Central memory CD8-positive, alpha-beta T cell (primary cell): ENCODE measurements around the gene PDZRN3.
A peak's percentile ranks its signal among the peaks of the same experiment; 100 is the strongest.

ENCODE experiments used
- ATAC-seq: fragments of 150-1000 bp; cut with Tn5 transposase; replicated peaks from 2 replicates; pipeline ENCODE4 v1.10.0; 2022; ENCODE audit warnings: mild to moderate bottlenecking, moderate FRiP score, moderate number of reproducible peaks; ENCODE audit not compliant: poor library complexity, severe bottlenecking; ENCODE audit errors: extremely low read depth
- DNase-seq, 2 donors: peaks; one replicate each; pipeline ENCODE4 v3.0.0; 2021; ENCODE audit warnings: low spot score in 2 of 2
- H3K27ac Mint-ChIP-seq: one replicate; pipeline ENCODE4 v1.8.0; 2022; ENCODE audit warnings: low read depth, mild to moderate bottlenecking, moderate library complexity, mixed read lengths
- H3K27me3 Mint-ChIP-seq: one replicate; pipeline ENCODE4 v1.8.0; 2022; ENCODE audit warnings: mixed read lengths
- H3K36me3 Mint-ChIP-seq: one replicate; pipeline ENCODE4 v1.8.0; 2022; ENCODE audit warnings: mild to moderate bottlenecking, moderate library complexity, mixed read lengths; ENCODE audit not compliant: insufficient read depth
- H3K4me1 Mint-ChIP-seq: one replicate; pipeline ENCODE4 v1.8.0; 2022; ENCODE audit warnings: mixed read lengths
- H3K4me3 Mint-ChIP-seq: one replicate; pipeline ENCODE4 v1.8.0; 2022; ENCODE audit warnings: mild to moderate bottlenecking, moderate library complexity, mixed read lengths
- H3K9me3 Mint-ChIP-seq: one replicate; pipeline ENCODE4 v1.8.0; 2022; ENCODE audit warnings: mixed read lengths

Gene PDZRN3

GRCh38 chr3:73500321-73500720 lies 124.4 kb downstream of the PDZRN3 start:
- ATAC-seq = no peak
- no peaks in the 10 kb centered on the region for H3K9me3 Mint-ChIP-seq
- no peak overlapping the region for H3K27ac Mint-ChIP-seq
- H3K27me3 Mint-ChIP-seq = peaks cover 13% of the 10 kb centered on the region
- no peaks in the 10 kb centered on the region for H3K4me1 Mint-ChIP-seq
- H3K36me3 Mint-ChIP-seq = no peaks in the 10 kb centered on the region
- H3K4me3 Mint-ChIP-seq = no peak overlapping the region
- DNase-seq = no peak

GRCh38 chr3:73499787-73500186 lies 125.0 kb downstream of the PDZRN3 start:
- no peak for DNase-seq
- ATAC-seq = no peak
- Mint-ChIP-seq H3K27ac (no peak overlapping the region), H3K4me1 (no peaks in the 10 kb centered on the region), H3K36me3 (no peaks in the 10 kb centered on the region), H3K4me3 (no peak overlapping the region), H3K9me3 (no peaks in the 10 kb centered on the region), H3K27me3 (peaks cover 13% of the 10 kb centered on the region)

DNA sequence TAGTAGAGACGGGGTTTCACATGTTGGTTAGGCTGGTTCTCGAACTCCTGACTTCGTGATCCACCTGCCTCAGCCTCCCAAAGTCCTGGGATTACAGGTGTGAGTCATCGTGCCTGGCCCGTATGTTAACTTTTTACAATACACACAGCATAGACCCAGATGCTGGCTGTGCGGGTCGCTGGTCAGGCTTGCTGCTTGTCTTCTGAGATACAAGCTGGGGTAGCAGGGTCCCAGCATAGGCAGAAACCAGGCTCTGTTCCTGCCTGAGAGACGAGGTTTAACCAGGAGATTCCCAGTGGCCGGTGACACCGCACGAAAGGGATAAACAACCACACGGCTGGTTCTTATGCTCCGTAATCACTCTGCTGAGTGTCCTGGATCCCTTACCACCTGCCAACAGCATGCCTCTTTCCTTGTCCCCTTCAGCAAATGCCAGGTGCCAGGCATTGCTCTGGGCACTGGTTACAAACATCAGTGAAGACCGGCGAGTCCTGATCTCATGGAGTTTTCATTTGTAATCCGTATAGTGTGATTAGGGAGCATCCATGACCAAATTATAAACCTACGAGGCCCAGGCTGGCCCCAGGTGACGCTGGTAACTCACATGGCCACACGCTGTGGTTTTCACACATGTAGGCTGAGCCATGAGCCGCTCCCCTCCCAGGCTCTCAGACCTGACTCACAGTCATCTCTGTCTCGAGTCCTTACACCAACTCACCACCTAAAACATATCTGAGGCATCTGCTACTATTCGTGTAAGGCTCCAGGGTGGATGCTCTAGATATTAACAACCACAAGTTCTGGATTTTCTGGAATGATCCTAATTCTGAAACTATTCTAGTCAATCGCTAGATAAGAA lies 125.7 kb downstream of the PDZRN3 start:
- Mint-ChIP-seq H3K4me3 (no peak overlapping the region), H3K27me3 (peaks cover 13% of the 10 kb centered on the region), H3K4me1 (no peaks in the 10 kb centered on the region), H3K9me3 (no peaks in the 10 kb centered on the region), H3K27ac (no peak overlapping the region), H3K36me3 (no peaks in the 10 kb centered on the region)
- peak; percentile 10 for ATAC-seq
- DNase-seq = no peak

GRCh38 chr3:73497646-73498406 lies 126.9 kb downstream of the PDZRN3 start:
- DNase-seq (no peak), ATAC-seq (no peak)
- Mint-ChIP-seq H3K9me3 (no peaks in the 10 kb centered on the region), H3K27ac (no peak overlapping the region), H3K4me1 (no peaks in the 10 kb centered on the region), H3K4me3 (no peak overlapping the region), H3K27me3 (peaks cover 13% of the 10 kb centered on the region), H3K36me3 (no peaks in the 10 kb centered on the region)

DNA sequence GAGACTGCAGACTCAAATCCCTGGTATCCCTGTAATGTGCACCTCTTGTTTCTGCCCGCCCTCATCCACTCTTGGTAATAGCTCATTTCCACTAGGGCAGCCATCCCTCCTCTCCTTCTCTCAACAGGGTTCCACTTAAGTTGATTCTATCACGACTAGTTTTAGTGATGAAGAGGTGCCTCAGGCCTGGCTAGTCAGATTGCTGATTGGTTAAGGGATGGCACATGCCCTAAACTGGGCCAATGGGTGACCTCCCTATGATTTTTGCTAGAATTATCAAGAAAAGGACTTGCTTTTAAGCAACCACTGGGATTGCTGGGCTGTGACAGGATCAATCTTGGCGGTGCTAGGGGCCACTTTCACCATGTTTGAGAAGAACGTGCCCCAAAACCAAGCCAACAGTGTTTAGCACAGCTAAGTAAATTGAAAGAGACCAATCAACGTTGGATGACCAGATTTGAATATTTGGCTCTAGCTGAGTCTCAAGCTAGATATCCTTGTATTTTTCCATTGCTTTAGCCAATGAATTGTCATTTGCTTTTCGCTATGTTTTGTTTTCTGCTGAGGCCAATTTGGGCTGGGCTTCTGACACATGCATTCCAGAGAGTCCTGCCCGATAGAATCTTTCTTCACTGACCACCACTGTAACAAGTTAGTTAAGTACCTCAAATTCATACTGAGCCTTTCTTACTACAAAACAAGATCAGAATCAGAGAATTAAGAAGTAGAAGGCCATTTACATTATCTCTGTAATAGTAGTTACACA lies 131.0 kb downstream of the PDZRN3 start:
- no peaks in the 10 kb centered on the region for H3K9me3 Mint-ChIP-seq
- H3K27me3 Mint-ChIP-seq = no peaks in the 10 kb centered on the region
- H3K27ac Mint-ChIP-seq = no peak overlapping the region
- DNase-seq (no peak), ATAC-seq (no peak)
- no peak overlapping the region for H3K4me3 Mint-ChIP-seq
- H3K4me1 Mint-ChIP-seq = no peaks in the 10 kb centered on the region
- H3K36me3 Mint-ChIP-seq = no peaks in the 10 kb centered on the region

- no peaks in the 10 kb centered on the region for H3K36me3 Mint-ChIP-seq
- ATAC-seq (no peak), DNase-seq (no peak)
- H3K27ac Mint-ChIP-seq = no peak overlapping the region
- H3K4me3 Mint-ChIP-seq = no peak overlapping the region
- H3K27me3 Mint-ChIP-seq = no peaks in the 10 kb centered on the region
- no peaks in the 10 kb centered on the region for H3K4me1 Mint-ChIP-seq
- no peaks in the 10 kb centered on the region for H3K9me3 Mint-ChIP-seq
Observed at GRCh38 chr3:73492186-73492585, 132.6 kb downstream of the PDZRN3 start.

DNA sequence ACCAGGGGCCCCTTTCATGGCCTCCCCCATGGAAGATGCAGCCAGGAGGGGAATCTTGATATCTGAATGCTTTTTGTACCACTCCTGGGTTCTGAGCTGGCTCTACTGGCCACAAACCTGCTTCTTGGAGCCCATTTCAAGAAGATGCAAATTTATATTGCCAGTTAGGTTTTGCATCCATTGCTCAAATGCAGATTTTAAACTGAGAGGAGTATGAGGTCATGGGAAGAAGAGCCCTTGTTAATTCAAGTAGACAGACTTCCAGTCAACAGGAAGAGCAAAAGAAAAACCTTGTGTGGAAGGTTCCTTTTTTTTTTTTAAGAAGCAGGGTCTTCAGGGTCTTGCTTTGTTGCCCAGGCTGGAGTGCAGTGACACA lies 133.5 kb downstream of the PDZRN3 start:
- DNase-seq (no peak), ATAC-seq (no peak)
- Mint-ChIP-seq H3K9me3 (no peaks in the 10 kb centered on the region), H3K4me1 (no peaks in the 10 kb centered on the region), H3K4me3 (no peak overlapping the region), H3K27me3 (no peaks in the 10 kb centered on the region), H3K27ac (no peak overlapping the region), H3K36me3 (no peaks in the 10 kb centered on the region)

DNA sequence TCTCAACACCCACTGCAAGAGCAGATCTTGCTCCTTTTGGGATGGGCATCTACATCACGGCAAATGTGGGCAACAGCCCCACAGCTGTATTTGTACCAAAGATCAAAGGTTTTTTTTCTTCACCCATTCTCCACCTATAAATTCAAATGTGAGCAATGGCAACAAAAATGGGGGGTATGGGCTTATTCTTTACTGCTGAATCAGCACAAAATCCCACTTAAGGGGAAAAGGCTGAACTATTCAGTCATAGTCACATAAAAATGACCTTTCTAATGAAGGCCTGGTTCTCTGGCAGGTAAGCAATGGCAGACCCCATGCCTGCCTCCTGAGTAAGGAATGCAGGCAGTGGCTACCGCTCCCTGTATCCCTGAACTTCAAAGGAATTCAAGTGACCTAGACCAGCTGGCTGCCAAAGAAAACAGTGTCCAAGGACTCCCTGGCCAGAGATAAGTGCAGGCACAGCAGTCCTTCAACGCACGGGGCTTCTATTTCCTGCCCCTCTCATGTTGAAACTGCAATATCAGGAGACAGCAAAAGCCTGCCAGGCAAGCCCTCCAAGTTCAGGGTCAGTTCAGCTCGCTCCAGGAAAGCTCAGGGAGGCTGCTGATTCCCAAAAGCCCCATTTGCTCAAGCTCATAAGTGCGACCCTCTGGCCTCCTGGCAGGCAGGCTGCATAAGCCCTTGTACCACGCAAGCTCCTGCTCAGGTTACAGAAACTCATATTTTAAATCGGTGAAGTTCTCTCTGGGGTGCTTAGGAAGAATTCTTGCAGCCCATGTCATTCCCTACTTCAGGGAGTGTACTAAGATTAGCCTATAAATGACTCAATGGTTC lies 134.1 kb downstream of the PDZRN3 start:
- DNase-seq (no peak), ATAC-seq (no peak)
- H3K4me3 Mint-ChIP-seq = no peak overlapping the region

DNA sequence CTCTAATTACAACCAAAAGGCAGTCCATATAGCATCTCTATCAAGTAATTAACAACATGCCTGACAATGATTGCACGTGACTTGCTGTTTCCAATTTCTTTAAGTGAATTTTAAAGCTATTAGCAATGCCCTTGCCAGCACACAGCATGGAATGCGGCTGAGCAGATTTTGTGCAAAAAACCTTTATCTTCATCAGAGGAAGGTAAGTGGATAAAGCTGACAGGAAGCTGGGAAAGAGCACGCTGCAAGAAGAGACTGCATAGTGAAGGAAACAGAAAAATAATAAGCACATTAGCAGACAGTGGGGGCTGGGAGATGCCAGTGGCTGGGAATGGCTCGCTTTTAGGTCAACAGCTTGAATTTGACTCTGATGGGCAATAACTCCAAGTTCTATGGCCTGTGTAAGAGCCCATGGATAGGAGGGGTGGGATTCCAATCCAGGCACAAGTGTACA lies 138.8 kb downstream of the PDZRN3 start:
- Mint-ChIP-seq H3K4me1 (no peaks in the 10 kb centered on the region), H3K27me3 (no peaks in the 10 kb centered on the region), H3K4me3 (no peak overlapping the region), H3K36me3 (no peaks in the 10 kb centered on the region), H3K27ac (no peak overlapping the region), H3K9me3 (no peaks in the 10 kb centered on the region)
- DNase-seq (no peak), ATAC-seq (no peak)

More for the DNA sequence above, 134.1 kb downstream of the PDZRN3 start:
- H3K27ac Mint-ChIP-seq = no peak overlapping the region
- H3K9me3 Mint-ChIP-seq = no peaks in the 10 kb centered on the region
- H3K4me1 Mint-ChIP-seq = no peaks in the 10 kb centered on the region
- no peaks in the 10 kb centered on the region for H3K27me3 Mint-ChIP-seq
- H3K36me3 Mint-ChIP-seq = no peaks in the 10 kb centered on the region

- Mint-ChIP-seq H3K4me1 (no peaks in the 10 kb centered on the region), H3K36me3 (no peaks in the 10 kb centered on the region), H3K4me3 (no peak overlapping the region), H3K27me3 (no peaks in the 10 kb centered on the region), H3K27ac (no peak overlapping the region), H3K9me3 (no peaks in the 10 kb centered on the region)
- DNase-seq (no peak), ATAC-seq (no peak)
Observed at GRCh38 chr3:73484656-73485248, 140.0 kb downstream of the PDZRN3 start.

DNA sequence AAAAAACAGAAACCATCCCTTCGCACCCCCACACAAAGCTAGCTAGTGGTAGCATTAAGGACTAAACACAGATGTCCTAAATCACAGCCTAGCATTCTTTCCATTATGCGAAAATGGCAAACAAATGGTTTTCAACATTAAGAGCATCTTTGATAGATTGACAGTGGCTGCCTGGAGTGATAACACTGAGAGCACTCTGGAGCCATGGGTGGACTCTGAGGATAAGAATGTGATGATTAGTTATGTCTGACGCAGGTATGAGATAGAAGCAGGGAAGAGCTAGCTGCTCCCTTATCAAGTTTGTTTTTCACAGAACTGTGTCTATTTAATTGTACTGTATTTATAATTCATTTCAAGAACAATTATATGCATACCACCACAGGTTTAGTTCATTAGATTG lies 142.9 kb downstream of the PDZRN3 start:
- no peak overlapping the region for H3K4me3 Mint-ChIP-seq
- no peaks in the 10 kb centered on the region for H3K9me3 Mint-ChIP-seq
- H3K27ac Mint-ChIP-seq = no peak overlapping the region
- H3K36me3 Mint-ChIP-seq = peaks cover 2% of the 10 kb centered on the region
- H3K4me1 Mint-ChIP-seq = no peaks in the 10 kb centered on the region
- ATAC-seq = no peak
- no peak for DNase-seq
- H3K27me3 Mint-ChIP-seq = no peaks in the 10 kb centered on the region
